WTC11 (cell line): ENCODE measurements around the gene KDSR. TPM values are rescaled to one million over a fixed set of nuclear protein-coding genes. Genes with fewer than 3 reads are reported as not detected.

Source experiments
- ATAC-seq: fragments of 200-7000 bp; cut with Tn5 transposase; 2 replicates; pipeline ENCODE4 v1.10.0; 2021; ENCODE audit warnings: mild to moderate bottlenecking, moderate library complexity
- CTCF ChIA-PET: fragments of 300-600 bp; sonication (Branson Sonifier 250); formaldehyde crosslinking; loops from one replicate; lab custom pipeline; 2021; ENCODE audit warnings: antibody characterized with exemption; lab: Charles Lee
- POLR2A ChIA-PET: fragments of 350-600 bp; sonication (Branson Sonifier 250); formaldehyde crosslinking; loops from one replicate; lab custom pipeline; 2021; ENCODE audit warnings: antibody characterized with exemption; lab: Charles Lee
- DNase-seq: peaks from one replicate; pipeline ENCODE4 v3.0.0; 2021; ENCODE audit warnings: low spot score
- H3K27ac Mint-ChIP-seq: 2 replicates; pipeline ENCODE4 v1.8.0; 2021; ENCODE audit warnings: mixed read lengths
- H3K27me3 Mint-ChIP-seq: 2 replicates; pipeline ENCODE4 v1.8.0; 2021; ENCODE audit warnings: low read depth, mild to moderate bottlenecking, moderate library complexity, mixed read lengths
- H3K36me3 Mint-ChIP-seq: 2 replicates; pipeline ENCODE4 v1.8.0; 2021; ENCODE audit warnings: mixed read lengths
- H3K4me1 Mint-ChIP-seq: 2 replicates; pipeline ENCODE4 v1.8.0; 2022; ENCODE audit warnings: mixed read lengths
- H3K4me3 Mint-ChIP-seq: 2 replicates; pipeline ENCODE4 v1.8.0; 2021; ENCODE audit warnings: mild to moderate bottlenecking, moderate library complexity, mixed read lengths
- H3K9me3 Mint-ChIP-seq: 2 replicates; pipeline ENCODE4 v1.8.0; 2021; ENCODE audit warnings: mixed read lengths
- CBFB ChIP-seq: sonication (generic); formaldehyde crosslinking; IDR thresholded peaks from 2 replicates; pipeline ENCODE4 v1.8.1; 2022; ENCODE audit warnings: mild to moderate bottlenecking, low read depth, missing genetic modification reagents
- CREM ChIP-seq: sonication (generic); formaldehyde crosslinking; IDR thresholded peaks from 2 replicates; pipeline ENCODE4 v1.8.1; 2022; ENCODE audit warnings: mild to moderate bottlenecking, missing genetic modification reagents, moderate library complexity
- EMX1 ChIP-seq: fragments of 250-450 bp; sonication (Bioruptor Pico); IDR thresholded peaks from 2 replicates; pipeline ENCODE4 v1.8.0; 2021; ENCODE audit warnings: mild to moderate bottlenecking
- ESRRA ChIP-seq: sonication (generic); formaldehyde crosslinking; IDR thresholded peaks from 2 replicates; pipeline ENCODE4 v1.8.1; 2022; ENCODE audit warnings: mild to moderate bottlenecking, missing genetic modification reagents, borderline replicate concordance
- ETV6 ChIP-seq: sonication (generic); formaldehyde crosslinking; IDR thresholded peaks from 2 replicates; pipeline ENCODE4 v1.8.1; 2022; ENCODE audit warnings: mild to moderate bottlenecking, missing genetic modification reagents
- GRHL2 ChIP-seq: fragments of 250-450 bp; sonication (Bioruptor Pico); IDR thresholded peaks from 2 replicates; pipeline ENCODE4 v1.8.0; 2022; ENCODE audit warnings: mild to moderate bottlenecking, moderate library complexity; ENCODE audit not compliant: insufficient replicate concordance, severe bottlenecking
- GTF2I ChIP-seq: fragments of 250-450 bp; sonication (Bioruptor Pico); conservative IDR thresholded peaks from 2 replicates; pipeline ENCODE4 v1.4.0; 2021; ENCODE audit warnings: mild to moderate bottlenecking
- JUN ChIP-seq: sonication (generic); formaldehyde crosslinking; IDR thresholded peaks from 2 replicates; pipeline ENCODE4 v1.8.0; 2023; ENCODE audit warnings: mild to moderate bottlenecking, missing genetic modification reagents
- NFATC4 ChIP-seq: fragments of 250-450 bp; sonication (Bioruptor Pico); IDR thresholded peaks from 2 replicates; pipeline ENCODE4 v1.9.0; 2021; ENCODE audit warnings: mild to moderate bottlenecking
- OVOL2 ChIP-seq: fragments of 250-450 bp; sonication (Bioruptor Pico); IDR thresholded peaks from 2 replicates; pipeline ENCODE4 v1.9.0; 2021; ENCODE audit warnings: mild to moderate bottlenecking, borderline replicate concordance
- SP1 ChIP-seq: sonication (generic); formaldehyde crosslinking; conservative IDR thresholded peaks from 2 replicates; pipeline ENCODE4 v1.8.1; 2022; ENCODE audit warnings: missing genetic modification reagents
- TP53 ChIP-seq: sonication (generic); formaldehyde crosslinking; IDR thresholded peaks from 2 replicates; pipeline ENCODE4 v1.8.1; 2023; ENCODE audit warnings: mild to moderate bottlenecking, missing genetic modification reagents
- ZNF138 ChIP-seq: sonication (generic); formaldehyde crosslinking; conservative IDR thresholded peaks from 2 replicates; pipeline ENCODE4 v1.8.1; 2022; ENCODE audit warnings: mild to moderate bottlenecking, moderate library complexity, missing genetic modification reagents
- ZNF263 ChIP-seq: sonication (generic); formaldehyde crosslinking; IDR thresholded peaks from 2 replicates; pipeline ENCODE4 v1.8.1; 2022; ENCODE audit warnings: low read depth, mild to moderate bottlenecking, moderate library complexity, missing genetic modification reagents
- ZNF317 ChIP-seq: sonication (generic); formaldehyde crosslinking; IDR thresholded peaks from 2 replicates; pipeline ENCODE4 v1.8.1; 2023; ENCODE audit warnings: low read depth, mild to moderate bottlenecking, moderate library complexity, missing genetic modification reagents, borderline replicate concordance
- ZNF416 ChIP-seq: fragments of 250-450 bp; sonication (Bioruptor Pico); IDR thresholded peaks from 2 replicates; pipeline ENCODE4 v1.9.0; 2021; ENCODE audit warnings: mild to moderate bottlenecking, inconsistent platforms
- ZNF423 ChIP-seq: fragments of 250-450 bp; sonication (Bioruptor Pico); IDR thresholded peaks from 2 replicates; pipeline ENCODE4 v2.1.2; 2022; ENCODE audit warnings: mild to moderate bottlenecking, moderate library complexity
- ZNF671 ChIP-seq: fragments of 250-450 bp; sonication (Bioruptor Pico); IDR thresholded peaks from 2 replicates; pipeline ENCODE4 v1.8.0; 2021; ENCODE audit warnings: mild to moderate bottlenecking
- total RNA-seq: library from RNA; stranded (reverse); gene quantifications from 3 replicates; pipeline ENCODE4 v1.2.3, GENCODE V29; 2021
- TF ChIP-seq, protein P1 (sequence below): sonication (generic); formaldehyde crosslinking; conservative IDR thresholded peaks from 2 replicates; pipeline ENCODE4 v1.8.1; 2022; ENCODE audit warnings: mild to moderate bottlenecking, missing genetic modification reagents
- TF ChIP-seq, protein P2 (sequence below): sonication (generic); formaldehyde crosslinking; IDR thresholded peaks from 2 replicates; pipeline ENCODE4 v1.8.0; 2022; ENCODE audit warnings: missing genetic modification reagents
- TF ChIP-seq, protein P3 (sequence below): sonication (generic); formaldehyde crosslinking; IDR thresholded peaks from 2 replicates; pipeline ENCODE4 v1.8.1; 2022; ENCODE audit warnings: low read depth, missing genetic modification reagents, borderline replicate concordance
- TF ChIP-seq, protein P4 (sequence below): sonication (generic); formaldehyde crosslinking; conservative IDR thresholded peaks from 2 replicates; pipeline ENCODE4 v1.8.1; 2023; ENCODE audit warnings: mild to moderate bottlenecking, low read depth, missing genetic modification reagents, moderate library complexity
- TF ChIP-seq, protein P5 (sequence below): sonication (generic); formaldehyde crosslinking; IDR thresholded peaks from 2 replicates; pipeline ENCODE4 v1.8.1; 2022; ENCODE audit warnings: missing genetic modification reagents, borderline replicate concordance
- TF ChIP-seq, protein P6 (sequence below): sonication (generic); formaldehyde crosslinking; IDR thresholded peaks from 2 replicates; pipeline ENCODE4 v1.8.1; 2022; ENCODE audit warnings: mild to moderate bottlenecking, missing genetic modification reagents, moderate library complexity, borderline replicate concordance

KDSR gene
- total RNA-seq, 1 experiment from 2014 or later: 51.8 TPM

DNA sequence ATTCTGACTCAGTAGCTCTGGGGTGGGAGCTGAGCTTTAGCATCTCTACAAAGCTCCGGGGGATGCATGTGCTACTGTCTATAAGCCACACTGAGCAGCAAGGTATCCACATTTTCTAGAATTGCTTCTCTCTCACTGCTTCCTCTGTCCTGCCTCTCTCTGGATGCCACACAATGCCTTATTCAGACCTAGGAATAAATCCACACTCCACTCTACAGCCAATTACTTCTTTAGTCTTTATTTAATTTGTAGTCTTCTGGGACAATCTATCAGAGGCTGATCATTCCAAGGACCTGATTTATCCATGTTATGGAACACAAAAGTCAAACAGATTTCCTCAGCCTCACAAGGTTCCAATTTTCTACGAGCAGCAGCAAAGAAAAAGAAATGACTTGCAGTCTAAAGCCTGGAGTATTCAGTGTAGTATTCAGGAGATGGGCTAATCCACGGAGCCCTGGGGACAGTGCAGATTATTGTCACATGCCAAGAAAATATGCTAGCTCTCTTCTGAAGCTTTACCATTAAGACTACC is 51.8 kb downstream of the KDSR start:
- TF ChIP-seq, protein P1, sequence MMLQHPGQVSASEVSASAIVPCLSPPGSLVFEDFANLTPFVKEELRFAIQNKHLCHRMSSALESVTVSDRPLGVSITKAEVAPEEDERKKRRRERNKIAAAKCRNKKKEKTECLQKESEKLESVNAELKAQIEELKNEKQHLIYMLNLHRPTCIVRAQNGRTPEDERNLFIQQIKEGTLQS (CRISPR knock-in tag): no peak
- TF ChIP-seq JUN (CRISPR knock-in tag) (no peak), ZNF138 (CRISPR knock-in tag) (no peak), GTF2I (CRISPR knock-in tag) (no peak), CREM (CRISPR knock-in tag) (no peak), NFATC4 (CRISPR knock-in tag) (no peak), ZNF263 (CRISPR knock-in tag) (no peak), ETV6 (CRISPR knock-in tag) (no peak), OVOL2 (CRISPR knock-in tag) (no peak), ZNF416 (no peak)
- TF ChIP-seq, protein P2, sequence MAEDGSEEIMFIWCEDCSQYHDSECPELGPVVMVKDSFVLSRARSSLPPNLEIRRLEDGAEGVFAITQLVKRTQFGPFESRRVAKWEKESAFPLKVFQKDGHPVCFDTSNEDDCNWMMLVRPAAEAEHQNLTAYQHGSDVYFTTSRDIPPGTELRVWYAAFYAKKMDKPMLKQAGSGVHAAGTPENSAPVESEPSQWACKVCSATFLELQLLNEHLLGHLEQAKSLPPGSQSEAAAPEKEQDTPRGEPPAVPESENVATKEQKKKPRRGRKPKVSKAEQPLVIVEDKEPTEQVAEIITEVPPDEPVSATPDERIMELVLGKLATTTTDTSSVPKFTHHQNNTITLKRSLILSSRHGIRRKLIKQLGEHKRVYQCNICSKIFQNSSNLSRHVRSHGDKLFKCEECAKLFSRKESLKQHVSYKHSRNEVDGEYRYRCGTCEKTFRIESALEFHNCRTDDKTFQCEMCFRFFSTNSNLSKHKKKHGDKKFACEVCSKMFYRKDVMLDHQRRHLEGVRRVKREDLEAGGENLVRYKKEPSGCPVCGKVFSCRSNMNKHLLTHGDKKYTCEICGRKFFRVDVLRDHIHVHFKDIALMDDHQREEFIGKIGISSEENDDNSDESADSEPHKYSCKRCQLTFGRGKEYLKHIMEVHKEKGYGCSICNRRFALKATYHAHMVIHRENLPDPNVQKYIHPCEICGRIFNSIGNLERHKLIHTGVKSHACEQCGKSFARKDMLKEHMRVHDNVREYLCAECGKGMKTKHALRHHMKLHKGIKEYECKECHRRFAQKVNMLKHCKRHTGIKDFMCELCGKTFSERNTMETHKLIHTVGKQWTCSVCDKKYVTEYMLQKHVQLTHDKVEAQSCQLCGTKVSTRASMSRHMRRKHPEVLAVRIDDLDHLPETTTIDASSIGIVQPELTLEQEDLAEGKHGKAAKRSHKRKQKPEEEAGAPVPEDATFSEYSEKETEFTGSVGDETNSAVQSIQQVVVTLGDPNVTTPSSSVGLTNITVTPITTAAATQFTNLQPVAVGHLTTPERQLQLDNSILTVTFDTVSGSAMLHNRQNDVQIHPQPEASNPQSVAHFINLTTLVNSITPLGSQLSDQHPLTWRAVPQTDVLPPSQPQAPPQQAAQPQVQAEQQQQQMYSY (CRISPR knock-in tag): no peak
- TF ChIP-seq, protein P3, sequence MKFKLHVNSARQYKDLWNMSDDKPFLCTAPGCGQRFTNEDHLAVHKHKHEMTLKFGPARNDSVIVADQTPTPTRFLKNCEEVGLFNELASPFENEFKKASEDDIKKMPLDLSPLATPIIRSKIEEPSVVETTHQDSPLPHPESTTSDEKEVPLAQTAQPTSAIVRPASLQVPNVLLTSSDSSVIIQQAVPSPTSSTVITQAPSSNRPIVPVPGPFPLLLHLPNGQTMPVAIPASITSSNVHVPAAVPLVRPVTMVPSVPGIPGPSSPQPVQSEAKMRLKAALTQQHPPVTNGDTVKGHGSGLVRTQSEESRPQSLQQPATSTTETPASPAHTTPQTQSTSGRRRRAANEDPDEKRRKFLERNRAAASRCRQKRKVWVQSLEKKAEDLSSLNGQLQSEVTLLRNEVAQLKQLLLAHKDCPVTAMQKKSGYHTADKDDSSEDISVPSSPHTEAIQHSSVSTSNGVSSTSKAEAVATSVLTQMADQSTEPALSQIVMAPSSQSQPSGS (CRISPR knock-in tag): no peak
- TF ChIP-seq, protein P4, sequence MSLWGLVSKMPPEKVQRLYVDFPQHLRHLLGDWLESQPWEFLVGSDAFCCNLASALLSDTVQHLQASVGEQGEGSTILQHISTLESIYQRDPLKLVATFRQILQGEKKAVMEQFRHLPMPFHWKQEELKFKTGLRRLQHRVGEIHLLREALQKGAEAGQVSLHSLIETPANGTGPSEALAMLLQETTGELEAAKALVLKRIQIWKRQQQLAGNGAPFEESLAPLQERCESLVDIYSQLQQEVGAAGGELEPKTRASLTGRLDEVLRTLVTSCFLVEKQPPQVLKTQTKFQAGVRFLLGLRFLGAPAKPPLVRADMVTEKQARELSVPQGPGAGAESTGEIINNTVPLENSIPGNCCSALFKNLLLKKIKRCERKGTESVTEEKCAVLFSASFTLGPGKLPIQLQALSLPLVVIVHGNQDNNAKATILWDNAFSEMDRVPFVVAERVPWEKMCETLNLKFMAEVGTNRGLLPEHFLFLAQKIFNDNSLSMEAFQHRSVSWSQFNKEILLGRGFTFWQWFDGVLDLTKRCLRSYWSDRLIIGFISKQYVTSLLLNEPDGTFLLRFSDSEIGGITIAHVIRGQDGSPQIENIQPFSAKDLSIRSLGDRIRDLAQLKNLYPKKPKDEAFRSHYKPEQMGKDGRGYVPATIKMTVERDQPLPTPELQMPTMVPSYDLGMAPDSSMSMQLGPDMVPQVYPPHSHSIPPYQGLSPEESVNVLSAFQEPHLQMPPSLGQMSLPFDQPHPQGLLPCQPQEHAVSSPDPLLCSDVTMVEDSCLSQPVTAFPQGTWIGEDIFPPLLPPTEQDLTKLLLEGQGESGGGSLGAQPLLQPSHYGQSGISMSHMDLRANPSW: no peak
- CTCF ChIA-PET: interaction anchor here (1.3 kb wide), 1 partner anchor 290 kb away, joined by 4 read pairs; no protein-coding TSS in a partner anchor
- ATAC-seq: no peak
- no peak overlapping the region for H3K4me3 Mint-ChIP-seq
- no peak overlapping the region for H3K27ac Mint-ChIP-seq
- H3K4me1 Mint-ChIP-seq: peaks cover 12% of the 10 kb centered on the region
- H3K27me3 Mint-ChIP-seq: peaks cover 33% of the 10 kb centered on the region
- no peaks in the 10 kb centered on the region for H3K36me3 Mint-ChIP-seq
- no peak for DNase-seq
- H3K9me3 Mint-ChIP-seq: no peaks in the 10 kb centered on the region
- POLR2A ChIA-PET: no interaction called here

DNA sequence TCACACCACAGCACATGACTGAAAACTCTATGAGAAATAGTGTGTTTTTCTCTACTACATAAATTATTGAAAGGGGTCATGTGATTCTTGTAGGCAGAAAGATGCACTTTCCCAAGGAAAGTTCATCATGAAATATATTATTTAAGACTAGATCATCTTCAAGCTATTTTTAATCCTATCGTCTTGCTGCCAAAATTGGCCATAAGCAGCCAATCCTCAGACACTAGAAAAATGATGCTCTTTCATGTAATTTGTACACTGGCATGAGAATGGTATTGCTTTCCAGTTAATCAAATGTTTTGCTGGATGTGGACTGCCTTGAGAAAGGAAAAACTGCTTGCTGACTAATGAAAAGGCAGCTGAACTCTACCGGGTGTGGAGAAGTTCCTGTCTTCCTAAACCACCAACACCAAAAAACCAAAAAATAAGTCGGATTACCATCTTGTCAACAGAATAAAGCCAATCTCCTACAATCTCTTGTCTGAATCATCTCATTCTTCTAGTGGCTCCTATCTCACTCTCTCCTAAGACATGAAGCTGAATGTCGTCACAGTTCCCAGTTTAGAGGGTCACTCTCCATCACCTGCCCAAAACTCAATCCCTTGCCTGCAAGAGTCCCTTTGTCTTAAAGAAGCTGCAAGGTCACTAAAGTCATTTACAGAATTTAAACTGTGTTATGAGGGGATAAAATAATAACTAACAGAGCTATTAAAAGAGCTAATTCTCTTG is 52.8 kb downstream of the KDSR start:
- ATAC-seq: no peak
- H3K4me3 Mint-ChIP-seq: no peak overlapping the region
- peaks cover 30% of the 10 kb centered on the region for H3K27me3 Mint-ChIP-seq
- no peak for DNase-seq
- H3K9me3 Mint-ChIP-seq: no peaks in the 10 kb centered on the region
- POLR2A ChIA-PET: no interaction called here
- peaks cover 11% of the 10 kb centered on the region for H3K4me1 Mint-ChIP-seq
- CTCF ChIA-PET: interaction anchor here (1.3 kb wide), 1 partner anchor 289 kb away, joined by 4 read pairs; no protein-coding TSS in a partner anchor
- no peak overlapping the region for H3K27ac Mint-ChIP-seq
- H3K36me3 Mint-ChIP-seq: no peaks in the 10 kb centered on the region
- TF ChIP-seq CBFB: no peak
- TF ChIP-seq, protein P5, sequence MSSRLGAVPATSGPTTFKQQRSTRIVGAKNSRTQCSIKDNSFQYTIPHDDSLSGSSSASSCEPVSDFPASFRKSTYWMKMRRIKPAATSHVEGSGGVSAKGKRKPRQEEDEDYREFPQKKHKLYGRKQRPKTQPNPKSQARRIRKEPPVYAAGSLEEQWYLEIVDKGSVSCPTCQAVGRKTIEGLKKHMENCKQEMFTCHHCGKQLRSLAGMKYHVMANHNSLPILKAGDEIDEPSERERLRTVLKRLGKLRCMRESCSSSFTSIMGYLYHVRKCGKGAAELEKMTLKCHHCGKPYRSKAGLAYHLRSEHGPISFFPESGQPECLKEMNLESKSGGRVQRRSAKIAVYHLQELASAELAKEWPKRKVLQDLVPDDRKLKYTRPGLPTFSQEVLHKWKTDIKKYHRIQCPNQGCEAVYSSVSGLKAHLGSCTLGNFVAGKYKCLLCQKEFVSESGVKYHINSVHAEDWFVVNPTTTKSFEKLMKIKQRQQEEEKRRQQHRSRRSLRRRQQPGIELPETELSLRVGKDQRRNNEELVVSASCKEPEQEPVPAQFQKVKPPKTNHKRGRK (CRISPR knock-in tag): no peak
- no peak for TF ChIP-seq ZNF671
- TF ChIP-seq ESRRA (CRISPR knock-in tag): no peak
- TF ChIP-seq EMX1: no peak
- no peak for TF ChIP-seq ZNF317 (CRISPR knock-in tag)
- TF ChIP-seq, protein P6, sequence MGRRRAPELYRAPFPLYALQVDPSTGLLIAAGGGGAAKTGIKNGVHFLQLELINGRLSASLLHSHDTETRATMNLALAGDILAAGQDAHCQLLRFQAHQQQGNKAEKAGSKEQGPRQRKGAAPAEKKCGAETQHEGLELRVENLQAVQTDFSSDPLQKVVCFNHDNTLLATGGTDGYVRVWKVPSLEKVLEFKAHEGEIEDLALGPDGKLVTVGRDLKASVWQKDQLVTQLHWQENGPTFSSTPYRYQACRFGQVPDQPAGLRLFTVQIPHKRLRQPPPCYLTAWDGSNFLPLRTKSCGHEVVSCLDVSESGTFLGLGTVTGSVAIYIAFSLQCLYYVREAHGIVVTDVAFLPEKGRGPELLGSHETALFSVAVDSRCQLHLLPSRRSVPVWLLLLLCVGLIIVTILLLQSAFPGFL (CRISPR knock-in tag): no peak
- no peak for TF ChIP-seq ZNF263 (CRISPR knock-in tag)
- TF ChIP-seq, protein P1 (CRISPR knock-in tag): no peak
- TF ChIP-seq SP1 (CRISPR knock-in tag): no peak
- TF ChIP-seq ZNF423 (CRISPR knock-in tag): no peak
- no peak for TF ChIP-seq GRHL2 (CRISPR knock-in tag)
- TF ChIP-seq TP53 (CRISPR knock-in tag): no peak
